HEK293 (cell line): ENCODE data around the gene BDNF.

Source experiments
- CTCF ChIA-PET: fragments of 350-600 bp; formaldehyde crosslinking; extraction: SDS; loops from one replicate; lab custom pipeline; 2021; ENCODE audit warnings: antibody characterized with exemption; lab: Yijun Ruan, JAX
- POLR2A ChIA-PET: fragments of 300-600 bp; formaldehyde crosslinking; extraction: SDS; loops from one replicate; lab custom pipeline; 2020; ENCODE audit warnings: antibody characterized with exemption, inconsistent platforms; lab: Yijun Ruan, JAX
- H3K27ac ChIP-seq: fragments of 200-500 bp; sonication (Bioruptor generic); 2 replicates; pipeline ENCODE4 v1.5.1; 2014; ENCODE audit warnings: low read depth, low read length, control low read depth, inconsistent platforms; ENCODE audit errors: extremely low read depth
- H3K36me3 ChIP-seq, 2 experiments: fragments of 200-500 bp in 1 of 2; sonication (Bioruptor generic) in 1 of 2; 1 replicate in 1 of 2; 2 replicates in 1 of 2; pipeline ENCODE4 v1.5.1; 2014 to 2017; ENCODE audit warnings: inconsistent platforms in 2 of 2, low read length in 2 of 2; ENCODE audit not compliant: control insufficient read depth in 2 of 2, insufficient read depth in 1 of 2
- H3K4me1 ChIP-seq: fragments of 200-500 bp; sonication (Bioruptor generic); 2 replicates; pipeline ENCODE4 v1.5.1; 2014; ENCODE audit warnings: mild to moderate bottlenecking, low read length, inconsistent platforms; ENCODE audit not compliant: control insufficient read depth, insufficient read depth
- H3K4me3 ChIP-seq: 2 replicates; pipeline ENCODE4 v1.5.1; 2011; ENCODE audit warnings: low read depth, mild to moderate bottlenecking, control low read depth, low read length, moderate library complexity
- H3K9me3 ChIP-seq: fragments of 200-500 bp; sonication (Bioruptor generic); 2 replicates; pipeline ENCODE4 v1.5.1; 2014; ENCODE audit warnings: low read depth, low read length, inconsistent platforms; ENCODE audit not compliant: control insufficient read depth, insufficient read depth
- GFI1B ChIP-seq: fragments of 450-650 bp; formaldehyde crosslinking; IDR thresholded peaks from 2 replicates; pipeline ENCODE4 v1.5.1; 2016; ENCODE audit warnings: missing biosample characterization, missing genetic modification characterization
- GLI2 ChIP-seq: fragments of 450-650 bp; formaldehyde crosslinking; IDR thresholded peaks from 2 replicates; pipeline ENCODE4; 2017; ENCODE audit warnings: missing biosample characterization, missing genetic modification characterization, low read depth, borderline replicate concordance
- GLIS2 ChIP-seq: fragments of 450-650 bp; formaldehyde crosslinking; IDR thresholded peaks from 2 replicates; pipeline ENCODE4 v1.5.1; 2016; ENCODE audit warnings: missing biosample characterization, missing genetic modification characterization
- IKZF3 ChIP-seq: fragments of 450-650 bp; IDR thresholded peaks from 2 replicates; pipeline ENCODE4 v1.5.0; 2018; ENCODE audit warnings: missing biosample characterization, mild to moderate bottlenecking, missing genetic modification characterization, moderate library complexity
- MZF1 ChIP-seq: fragments of 450-650 bp; formaldehyde crosslinking; IDR thresholded peaks from 2 replicates; pipeline ENCODE4 v1.5.1; 2017; ENCODE audit warnings: missing biosample characterization, missing genetic modification characterization, borderline replicate concordance
- PRDM1 ChIP-seq: fragments of 450-650 bp; formaldehyde crosslinking; IDR thresholded peaks from 2 replicates; pipeline ENCODE4; 2016; ENCODE audit warnings: missing biosample characterization, missing genetic modification characterization
- SP3 ChIP-seq: fragments of 450-650 bp; formaldehyde crosslinking; IDR thresholded peaks from 2 replicates; pipeline ENCODE4 v1.5.1; 2016; ENCODE audit warnings: missing biosample characterization, missing genetic modification characterization
- YY1 ChIP-seq: fragments of 450-650 bp; formaldehyde crosslinking; IDR thresholded peaks from 2 replicates; pipeline ENCODE4 v1.5.1; 2018; ENCODE audit warnings: missing biosample characterization, missing genetic modification characterization
- ZEB2 ChIP-seq: fragments of 450-650 bp; formaldehyde crosslinking; IDR thresholded peaks from 2 replicates; pipeline ENCODE4 v1.5.1; 2016; ENCODE audit warnings: missing biosample characterization, missing genetic modification characterization
- ZNF133 ChIP-seq: fragments of 450-650 bp; formaldehyde crosslinking; IDR thresholded peaks from 2 replicates; pipeline ENCODE4 v1.5.1; 2016; ENCODE audit warnings: missing biosample characterization, missing genetic modification characterization
- ZNF157 ChIP-seq: fragments of 450-650 bp; formaldehyde crosslinking; IDR thresholded peaks from 2 replicates; pipeline ENCODE4 v1.5.1; 2016; ENCODE audit warnings: missing biosample characterization, missing genetic modification characterization
- ZNF23 ChIP-seq: fragments of 450-650 bp; formaldehyde crosslinking; IDR thresholded peaks from 2 replicates; pipeline ENCODE4 v1.5.1; 2016; ENCODE audit warnings: missing biosample characterization, missing genetic modification characterization, borderline replicate concordance
- ZNF335 ChIP-seq: fragments of 450-650 bp; formaldehyde crosslinking; conservative IDR thresholded peaks from 2 replicates; pipeline ENCODE4 v1.5.1; 2016; ENCODE audit warnings: missing biosample characterization, missing genetic modification characterization
- ZNF449 ChIP-seq: fragments of 450-650 bp; formaldehyde crosslinking; IDR thresholded peaks from 2 replicates; pipeline ENCODE4 v1.5.1; 2017; ENCODE audit warnings: missing biosample characterization, mild to moderate bottlenecking, missing genetic modification characterization, moderate library complexity
- ZNF513 ChIP-seq: fragments of 450-650 bp; IDR thresholded peaks from 2 replicates; pipeline ENCODE4 v1.5.1; 2018; ENCODE audit warnings: missing biosample characterization, missing genetic modification characterization
- ZNF521 ChIP-seq: fragments of 450-650 bp; formaldehyde crosslinking; IDR thresholded peaks from 2 replicates; pipeline ENCODE4 v1.5.1; 2017; ENCODE audit warnings: missing biosample characterization, mild to moderate bottlenecking, missing genetic modification characterization
- ZNF529 ChIP-seq: fragments of 450-650 bp; formaldehyde crosslinking; IDR thresholded peaks from 2 replicates; pipeline ENCODE4 v1.5.1; 2017; ENCODE audit warnings: missing genetic modification characterization, missing biosample characterization; ENCODE audit not compliant: insufficient replicate concordance
- ZNF600 ChIP-seq: fragments of 450-650 bp; formaldehyde crosslinking; IDR thresholded peaks from 2 replicates; pipeline ENCODE4 v1.5.1; 2016; ENCODE audit warnings: missing biosample characterization, missing genetic modification characterization
- ZNF707 ChIP-seq: fragments of 450-650 bp; formaldehyde crosslinking; IDR thresholded peaks from 2 replicates; pipeline ENCODE4 v1.5.1; 2016; ENCODE audit warnings: missing biosample characterization, missing genetic modification characterization
- ZNF747 ChIP-seq: fragments of 450-650 bp; formaldehyde crosslinking; IDR thresholded peaks from 2 replicates; pipeline ENCODE4 v1.5.1; 2016; ENCODE audit warnings: missing biosample characterization, missing genetic modification characterization
- ZNF830 ChIP-seq: fragments of 450-650 bp; IDR thresholded peaks from 2 replicates; pipeline ENCODE4 v1.5.0; 2018; ENCODE audit warnings: missing biosample characterization, missing genetic modification characterization, low read depth, mild to moderate bottlenecking, moderate library complexity
- ZNF843 ChIP-seq: fragments of 450-650 bp; formaldehyde crosslinking; IDR thresholded peaks from 2 replicates; pipeline ENCODE4 v1.5.1; 2016; ENCODE audit warnings: missing biosample characterization, missing genetic modification characterization
- ZSCAN23 ChIP-seq: fragments of 450-650 bp; formaldehyde crosslinking; IDR thresholded peaks from 2 replicates; pipeline ENCODE4 v1.5.1; 2016; ENCODE audit warnings: missing biosample characterization, missing genetic modification characterization
- TF ChIP-seq, protein P1 (sequence below): fragments of 450-650 bp; formaldehyde crosslinking; IDR thresholded peaks from 2 replicates; pipeline ENCODE4 v1.5.1; 2016; ENCODE audit warnings: missing biosample characterization, missing genetic modification characterization
- TF ChIP-seq, protein P2 (sequence below): fragments of 450-650 bp; formaldehyde crosslinking; IDR thresholded peaks from 2 replicates; pipeline ENCODE4 v1.5.1; 2016; ENCODE audit warnings: missing biosample characterization, missing genetic modification characterization
- TF ChIP-seq, protein P3 (sequence below): fragments of 450-650 bp; formaldehyde crosslinking; IDR thresholded peaks from 2 replicates; pipeline ENCODE4 v1.5.1; 2016; ENCODE audit warnings: missing biosample characterization, missing genetic modification characterization
- TF ChIP-seq, protein P4 (sequence below): fragments of 450-650 bp; formaldehyde crosslinking; IDR thresholded peaks from 2 replicates; pipeline ENCODE4 v1.5.1; 2016; ENCODE audit warnings: missing biosample characterization, missing genetic modification characterization

Gene BDNF

GRCh38 chr11:27711725-27712124, 11.5 kb upstream of the BDNF start (continued):
- TF ChIP-seq, protein P1, sequence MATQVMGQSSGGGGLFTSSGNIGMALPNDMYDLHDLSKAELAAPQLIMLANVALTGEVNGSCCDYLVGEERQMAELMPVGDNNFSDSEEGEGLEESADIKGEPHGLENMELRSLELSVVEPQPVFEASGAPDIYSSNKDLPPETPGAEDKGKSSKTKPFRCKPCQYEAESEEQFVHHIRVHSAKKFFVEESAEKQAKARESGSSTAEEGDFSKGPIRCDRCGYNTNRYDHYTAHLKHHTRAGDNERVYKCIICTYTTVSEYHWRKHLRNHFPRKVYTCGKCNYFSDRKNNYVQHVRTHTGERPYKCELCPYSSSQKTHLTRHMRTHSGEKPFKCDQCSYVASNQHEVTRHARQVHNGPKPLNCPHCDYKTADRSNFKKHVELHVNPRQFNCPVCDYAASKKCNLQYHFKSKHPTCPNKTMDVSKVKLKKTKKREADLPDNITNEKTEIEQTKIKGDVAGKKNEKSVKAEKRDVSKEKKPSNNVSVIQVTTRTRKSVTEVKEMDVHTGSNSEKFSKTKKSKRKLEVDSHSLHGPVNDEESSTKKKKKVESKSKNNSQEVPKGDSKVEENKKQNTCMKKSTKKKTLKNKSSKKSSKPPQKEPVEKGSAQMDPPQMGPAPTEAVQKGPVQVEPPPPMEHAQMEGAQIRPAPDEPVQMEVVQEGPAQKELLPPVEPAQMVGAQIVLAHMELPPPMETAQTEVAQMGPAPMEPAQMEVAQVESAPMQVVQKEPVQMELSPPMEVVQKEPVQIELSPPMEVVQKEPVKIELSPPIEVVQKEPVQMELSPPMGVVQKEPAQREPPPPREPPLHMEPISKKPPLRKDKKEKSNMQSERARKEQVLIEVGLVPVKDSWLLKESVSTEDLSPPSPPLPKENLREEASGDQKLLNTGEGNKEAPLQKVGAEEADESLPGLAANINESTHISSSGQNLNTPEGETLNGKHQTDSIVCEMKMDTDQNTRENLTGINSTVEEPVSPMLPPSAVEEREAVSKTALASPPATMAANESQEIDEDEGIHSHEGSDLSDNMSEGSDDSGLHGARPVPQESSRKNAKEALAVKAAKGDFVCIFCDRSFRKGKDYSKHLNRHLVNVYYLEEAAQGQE (tag by site-specific recombination) = no peak
- no peak for TF ChIP-seq ZNF521
- no peak for TF ChIP-seq GLIS2 (tag by site-specific recombination)
- no peak for TF ChIP-seq ZNF335 (tag by site-specific recombination)
- no peak for TF ChIP-seq SP3 (tag by site-specific recombination)
- TF ChIP-seq ZNF157 (tag by site-specific recombination) = no peak
- TF ChIP-seq GFI1B (tag by site-specific recombination) = no peak
- TF ChIP-seq ZNF23 (tag by site-specific recombination) = no peak
- TF ChIP-seq ZNF513 (tag by site-specific recombination) = no peak
- TF ChIP-seq ZNF133 = no peak
- TF ChIP-seq ZNF747 (tag by site-specific recombination) = no peak

- CTCF ChIA-PET = interaction anchor here (0.5 to 2.3 kb wide), 4 partner anchors 11 to 820 kb away, joined by 3 to 16 read pairs (median 5); partner anchors contain the start of gene BDNF
- Histone ChIP-seq H3K4me1 (no peaks in the 10 kb centered on the region), H3K4me3 (no peak overlapping the region), H3K27ac (no peak overlapping the region), H3K36me3 (no peaks in the 10 kb centered on the region), H3K9me3 (no peaks in the 10 kb centered on the region)
- POLR2A ChIA-PET = interaction anchor here (0.5 kb wide), 1 partner anchor 145 kb away, joined by 4 read pairs; no protein-coding TSS in a partner anchor
- no peak for TF ChIP-seq PRDM1 (tag by site-specific recombination)
- TF ChIP-seq MZF1 = no peak
- no peak for TF ChIP-seq ZNF133
- TF ChIP-seq ZNF830 = no peak
- TF ChIP-seq, protein P2, sequence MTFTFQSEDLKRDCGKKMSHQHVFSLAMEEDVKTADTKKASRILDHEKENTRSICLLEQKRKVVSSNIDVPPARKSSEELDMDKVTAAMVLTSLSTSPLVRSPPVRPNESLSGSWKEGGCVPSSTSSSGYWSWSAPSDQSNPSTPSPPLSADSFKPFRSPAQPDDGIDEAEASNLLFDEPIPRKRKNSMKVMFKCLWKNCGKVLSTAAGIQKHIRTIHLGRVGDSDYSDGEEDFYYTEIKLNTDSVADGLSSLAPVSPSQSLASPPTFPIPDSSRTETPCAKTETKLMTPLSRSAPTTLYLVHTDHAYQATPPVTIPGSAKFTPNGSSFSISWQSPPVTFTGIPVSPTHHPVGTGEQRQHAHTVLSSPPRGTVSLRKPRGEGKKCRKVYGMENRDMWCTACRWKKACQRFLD (tag by site-specific recombination) = no peak
- TF ChIP-seq ZNF335 (tag by site-specific recombination) = no peak
- TF ChIP-seq IKZF3 (tag by site-specific recombination) = no peak
- TF ChIP-seq ZNF707 (tag by site-specific recombination) = no peak
- no peak for TF ChIP-seq ZNF449 (tag by site-specific recombination)
- no peak for TF ChIP-seq ZSCAN23 (tag by site-specific recombination)
- no peak for TF ChIP-seq ZEB2 (tag by site-specific recombination)
- TF ChIP-seq, protein P3, sequence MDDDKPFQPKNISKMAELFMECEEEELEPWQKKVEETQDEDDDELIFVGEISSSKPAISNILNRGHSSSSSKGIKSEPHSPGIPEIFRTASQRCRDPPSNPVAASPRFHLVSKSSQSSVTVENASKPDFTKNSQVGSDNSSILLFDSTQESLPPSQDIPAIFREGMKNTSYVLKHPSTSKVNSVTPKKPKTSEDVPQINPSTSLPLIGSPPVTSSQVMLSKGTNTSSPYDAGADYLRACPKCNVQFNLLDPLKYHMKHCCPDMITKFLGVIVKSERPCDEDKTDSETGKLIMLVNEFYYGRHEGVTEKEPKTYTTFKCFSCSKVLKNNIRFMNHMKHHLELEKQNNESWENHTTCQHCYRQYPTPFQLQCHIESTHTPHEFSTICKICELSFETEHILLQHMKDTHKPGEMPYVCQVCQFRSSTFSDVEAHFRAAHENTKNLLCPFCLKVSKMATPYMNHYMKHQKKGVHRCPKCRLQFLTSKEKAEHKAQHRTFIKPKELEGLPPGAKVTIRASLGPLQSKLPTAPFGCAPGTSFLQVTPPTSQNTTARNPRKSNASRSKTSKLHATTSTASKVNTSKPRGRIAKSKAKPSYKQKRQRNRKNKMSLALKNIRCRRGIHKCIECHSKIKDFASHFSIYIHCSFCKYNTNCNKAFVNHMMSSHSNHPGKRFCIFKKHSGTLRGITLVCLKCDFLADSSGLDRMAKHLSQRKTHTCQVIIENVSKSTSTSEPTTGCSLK = no peak
- TF ChIP-seq, protein P4, sequence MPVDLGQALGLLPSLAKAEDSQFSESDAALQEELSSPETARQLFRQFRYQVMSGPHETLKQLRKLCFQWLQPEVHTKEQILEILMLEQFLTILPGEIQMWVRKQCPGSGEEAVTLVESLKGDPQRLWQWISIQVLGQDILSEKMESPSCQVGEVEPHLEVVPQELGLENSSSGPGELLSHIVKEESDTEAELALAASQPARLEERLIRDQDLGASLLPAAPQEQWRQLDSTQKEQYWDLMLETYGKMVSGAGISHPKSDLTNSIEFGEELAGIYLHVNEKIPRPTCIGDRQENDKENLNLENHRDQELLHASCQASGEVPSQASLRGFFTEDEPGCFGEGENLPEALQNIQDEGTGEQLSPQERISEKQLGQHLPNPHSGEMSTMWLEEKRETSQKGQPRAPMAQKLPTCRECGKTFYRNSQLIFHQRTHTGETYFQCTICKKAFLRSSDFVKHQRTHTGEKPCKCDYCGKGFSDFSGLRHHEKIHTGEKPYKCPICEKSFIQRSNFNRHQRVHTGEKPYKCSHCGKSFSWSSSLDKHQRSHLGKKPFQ (tag by site-specific recombination) = no peak
- TF ChIP-seq ZNF529 (tag by site-specific recombination) = no peak
- TF ChIP-seq ZNF600 (tag by site-specific recombination) = no peak
- TF ChIP-seq GLI2 (tag by site-specific recombination) = no peak
- no peak for TF ChIP-seq YY1
- TF ChIP-seq ZNF843 = no peak
Observed at GRCh38 chr11:27710536-27710935, 10.3 kb upstream of the BDNF start.
